ENCODE measurements around the gene RSPO3.
"Not testable (repeated sequence)": the region's sequence is repeated elsewhere in the genome, so short reads cannot be mapped to it uniquely, and the experiment has no call there.

The RSPO3 gene, protein sequence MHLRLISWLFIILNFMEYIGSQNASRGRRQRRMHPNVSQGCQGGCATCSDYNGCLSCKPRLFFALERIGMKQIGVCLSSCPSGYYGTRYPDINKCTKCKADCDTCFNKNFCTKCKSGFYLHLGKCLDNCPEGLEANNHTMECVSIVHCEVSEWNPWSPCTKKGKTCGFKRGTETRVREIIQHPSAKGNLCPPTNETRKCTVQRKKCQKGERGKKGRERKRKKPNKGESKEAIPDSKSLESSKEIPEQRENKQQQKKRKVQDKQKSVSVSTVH

GRCh38 chr6:127118298-127119101 lies at the start of gene RSPO3:
Gene RSPO3 (plus strand): TSS chr6:127118671. CDS start chr6:127119193, 522 bp downstream.
- DNase-seq: peak; percentile 7
- in situ Hi-C loops (cut with MboI; ENCODE audit: low pct_unique_long_range_greater_than_20kb, low sequenced_read_pairs): no loop called here

- in situ Hi-C loops (cut with MboI; ENCODE audit: low pct_unique_long_range_greater_than_20kb, low sequenced_read_pairs): no loop called here
- DNase-seq: peak; percentile 15
Observed at GRCh38 chr6:127069659-127070279, 48.7 kb upstream of the RSPO3 start.

- in situ Hi-C loops (cut with MboI; ENCODE audit: low pct_unique_long_range_greater_than_20kb, low sequenced_read_pairs): no loop called here
- no peak for DNase-seq
Observed at GRCh38 chr6:127073222-127073621, 45.2 kb upstream of the RSPO3 start.

- in situ Hi-C loops (cut with MboI; ENCODE audit: low pct_unique_long_range_greater_than_20kb, low sequenced_read_pairs): no loop called here
- no peak for DNase-seq
Observed at GRCh38 chr6:127076466-127076865, 42.0 kb upstream of the RSPO3 start.

GRCh38 chr6:127077886-127078285 lies 40.6 kb upstream of the RSPO3 start:
- DNase-seq: no peak
- in situ Hi-C loops (cut with MboI; ENCODE audit: low pct_unique_long_range_greater_than_20kb, low sequenced_read_pairs): no loop called here

GRCh38 chr6:127078669-127079068 lies 39.8 kb upstream of the RSPO3 start:
- DNase-seq: no peak
- in situ Hi-C loops (cut with MboI; ENCODE audit: low pct_unique_long_range_greater_than_20kb, low sequenced_read_pairs): no loop called here

DNA sequence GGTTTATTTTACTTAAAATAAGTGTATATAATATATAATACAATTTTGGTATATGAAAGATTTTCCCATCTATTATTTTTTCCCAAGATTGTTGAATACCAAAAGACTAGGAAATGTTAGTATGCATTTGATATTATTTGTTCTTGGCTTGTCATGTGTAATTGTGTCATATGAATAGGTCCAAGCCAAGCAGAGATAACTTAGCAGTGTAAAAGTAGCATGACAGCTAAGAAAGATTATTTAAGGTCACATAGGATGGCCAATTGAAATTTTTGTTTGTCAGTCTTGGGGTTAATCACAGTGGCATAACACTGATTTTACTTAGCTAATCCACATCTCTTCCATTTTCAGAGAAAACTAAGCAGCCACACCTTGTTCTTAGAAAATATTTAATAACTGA lies 38.8 kb upstream of the RSPO3 start:
- in situ Hi-C loops (cut with MboI; ENCODE audit: low pct_unique_long_range_greater_than_20kb, low sequenced_read_pairs): no loop called here
- DNase-seq: no peak

DNA sequence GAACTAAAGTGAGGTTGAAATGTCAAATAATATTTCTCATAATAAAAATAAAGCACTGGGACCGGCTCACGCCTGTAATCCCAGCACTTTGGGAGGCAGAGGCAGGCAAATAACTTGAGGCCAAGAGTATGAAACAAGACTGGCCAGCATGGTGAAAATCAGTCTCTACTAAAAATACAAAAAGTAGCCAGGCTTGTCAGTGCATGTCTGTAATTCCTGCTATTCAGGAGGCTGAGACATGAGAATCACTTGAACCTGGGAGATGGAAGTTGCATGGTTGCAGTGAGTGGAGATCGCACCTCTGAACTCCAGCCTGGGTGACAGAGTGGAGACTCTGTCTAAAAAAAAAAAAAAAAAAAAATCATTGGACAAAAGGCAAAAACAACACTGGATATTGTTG lies 38.4 kb upstream of the RSPO3 start:
- DNase-seq: no peak
- in situ Hi-C loops (cut with MboI; ENCODE audit: low pct_unique_long_range_greater_than_20kb, low sequenced_read_pairs): no loop called here

GRCh38 chr6:127083231-127083962 lies 35.1 kb upstream of the RSPO3 start:
- in situ Hi-C loops (cut with MboI; ENCODE audit: low pct_unique_long_range_greater_than_20kb, low sequenced_read_pairs): no loop called here
- DNase-seq: no peak

DNA sequence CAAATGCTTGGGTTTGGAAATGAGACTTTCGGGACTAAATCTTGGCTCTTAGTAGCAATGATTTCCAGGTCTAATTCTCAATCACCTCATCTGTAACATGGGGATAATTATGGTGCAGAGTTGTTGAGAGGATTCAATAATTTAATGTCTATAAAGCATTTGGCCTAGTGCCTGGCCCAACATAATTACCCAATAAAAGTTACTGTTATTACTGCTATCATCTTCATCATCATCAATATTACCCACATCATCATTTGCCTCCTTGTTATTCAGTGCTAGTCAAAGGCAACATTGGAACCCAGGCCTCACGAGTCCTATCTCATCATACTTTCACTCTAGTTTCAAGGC lies 34.5 kb upstream of the RSPO3 start:
- in situ Hi-C loops (cut with MboI; ENCODE audit: low pct_unique_long_range_greater_than_20kb, low sequenced_read_pairs): no loop called here
- DNase-seq: no peak

DNA sequence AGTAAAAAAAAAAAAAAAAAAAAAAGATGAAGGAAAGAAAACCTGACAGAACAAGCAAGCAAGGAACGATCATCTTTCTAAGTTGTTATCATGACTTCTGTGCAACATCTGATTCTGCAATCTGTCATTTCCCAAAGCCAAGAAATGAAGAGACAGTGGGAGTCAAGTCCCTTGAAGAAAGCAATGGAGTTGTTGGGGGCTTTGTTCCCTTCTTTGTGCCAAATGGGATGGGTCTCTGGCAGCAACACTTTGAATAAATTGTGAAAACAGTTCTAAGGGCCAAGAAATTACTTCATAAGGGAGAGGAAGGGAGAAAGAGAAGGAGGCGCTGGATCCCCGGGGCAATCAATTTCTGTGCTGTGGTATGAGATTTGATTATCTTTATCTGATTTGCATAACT lies 33.3 kb upstream of the RSPO3 start:
- DNase-seq: no peak
- in situ Hi-C loops (cut with MboI; ENCODE audit: low pct_unique_long_range_greater_than_20kb, low sequenced_read_pairs): no loop called here

DNA sequence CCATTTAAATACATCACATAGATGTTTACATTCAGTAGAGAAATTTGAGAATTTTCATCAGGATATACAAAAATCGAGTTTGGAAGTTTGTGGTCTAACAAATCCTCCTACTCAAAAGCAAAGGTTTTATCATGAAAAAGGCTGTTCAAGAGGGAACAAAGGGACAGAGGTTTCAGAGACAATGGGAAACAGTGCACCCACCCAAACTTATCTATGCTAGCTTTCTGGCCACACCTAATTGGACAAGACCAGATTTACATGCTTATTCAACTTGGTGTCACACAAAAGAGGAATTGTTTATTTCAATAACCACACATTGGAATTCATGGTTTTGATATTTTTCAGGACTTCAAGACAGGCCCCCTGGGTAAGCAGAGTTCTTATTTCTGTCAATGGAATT lies 28.4 kb upstream of the RSPO3 start:
- in situ Hi-C loops (cut with MboI; ENCODE audit: low pct_unique_long_range_greater_than_20kb, low sequenced_read_pairs): no loop called here
- DNase-seq: no peak

DNA sequence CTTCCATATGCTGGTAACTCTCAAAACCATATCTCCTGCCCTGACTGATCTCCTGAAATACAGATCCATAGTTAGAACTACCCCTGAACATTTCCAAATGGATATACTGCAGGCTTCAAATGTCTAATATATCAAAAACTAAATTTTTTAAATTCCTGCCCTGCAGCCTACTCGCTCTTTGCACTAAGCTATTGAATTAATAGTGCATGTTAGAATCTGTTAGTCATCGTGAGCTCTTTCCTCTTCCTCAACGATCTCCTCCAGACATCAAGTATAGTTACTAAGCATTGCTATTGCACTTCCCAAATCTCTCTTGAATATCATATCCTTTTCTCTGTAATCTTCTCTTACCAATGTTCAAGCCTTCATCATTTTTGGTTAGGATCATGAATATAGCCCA lies 26.0 kb upstream of the RSPO3 start:
- in situ Hi-C loops (cut with MboI; ENCODE audit: low pct_unique_long_range_greater_than_20kb, low sequenced_read_pairs): no loop called here
- no peak for DNase-seq

DNA sequence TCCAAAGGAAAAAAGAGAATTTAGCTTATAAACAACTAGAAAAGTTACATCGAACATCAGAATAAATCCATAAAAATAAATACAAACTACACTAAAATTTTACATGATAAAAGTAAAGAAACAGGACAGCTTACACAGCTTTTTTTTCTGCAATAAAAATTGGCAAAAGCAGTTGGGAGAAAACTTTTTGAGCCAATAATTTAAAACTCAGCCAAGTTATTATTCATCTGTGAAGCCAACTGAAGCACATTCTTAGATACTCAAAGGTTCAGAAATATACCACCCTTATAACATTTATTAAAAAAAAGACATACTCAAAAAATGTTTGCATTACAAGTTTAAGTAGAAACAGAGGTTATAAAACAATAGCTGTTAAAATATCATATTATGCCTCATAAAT lies 23.7 kb upstream of the RSPO3 start:
- in situ Hi-C loops (cut with MboI; ENCODE audit: low pct_unique_long_range_greater_than_20kb, low sequenced_read_pairs): no loop called here
- DNase-seq: no peak

GRCh38 chr6:127096167-127096566 lies 22.3 kb upstream of the RSPO3 start:
- in situ Hi-C loops (cut with MboI; ENCODE audit: low pct_unique_long_range_greater_than_20kb, low sequenced_read_pairs): no loop called here
- DNase-seq: no peak

DNA sequence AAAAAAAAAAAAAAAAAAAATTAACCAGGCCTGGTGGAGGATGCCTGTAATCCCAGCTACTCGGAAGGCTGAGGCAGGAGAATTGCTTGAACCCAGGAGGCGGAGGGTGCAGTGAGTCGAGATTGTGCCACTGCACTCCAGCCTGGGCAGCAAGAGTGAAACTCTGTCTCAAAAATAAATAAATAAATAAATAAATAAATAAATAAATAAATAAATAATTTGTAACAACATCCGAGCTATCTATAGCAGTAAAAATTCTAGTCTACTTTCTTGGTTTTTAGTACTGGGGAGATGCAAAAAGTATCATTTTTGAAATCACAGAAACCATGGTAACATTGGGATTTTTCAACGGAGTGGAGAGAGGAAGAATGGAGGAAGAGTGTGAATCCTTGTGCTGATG lies 21.0 kb upstream of the RSPO3 start:
- in situ Hi-C loops (cut with MboI; ENCODE audit: low pct_unique_long_range_greater_than_20kb, low sequenced_read_pairs); DNase-seq: not testable (repeated sequence)

GRCh38 chr6:127100510-127101140 lies 17.8 kb upstream of the RSPO3 start:
- peak; percentile 37 for DNase-seq
- in situ Hi-C loops (cut with MboI; ENCODE audit: low pct_unique_long_range_greater_than_20kb, low sequenced_read_pairs): no loop called here

DNA sequence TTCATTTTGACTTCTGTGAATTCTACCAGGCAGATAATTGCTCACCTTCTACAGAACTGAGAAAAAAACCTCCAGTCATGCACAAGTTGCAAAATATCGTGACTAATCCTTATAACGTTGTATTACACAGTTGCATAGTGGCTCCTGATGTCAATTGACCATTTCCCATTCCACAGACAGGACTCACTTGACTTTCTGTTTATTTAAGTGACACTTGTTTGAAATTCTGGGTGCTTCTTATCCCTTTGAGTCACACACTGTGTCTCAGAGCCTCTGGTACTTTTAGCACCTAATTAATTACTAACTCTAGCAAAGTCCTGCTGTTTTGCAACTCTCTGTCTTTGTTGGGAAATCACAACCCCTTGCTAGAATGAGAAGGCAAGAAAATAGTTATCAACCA lies 16.2 kb upstream of the RSPO3 start:
- DNase-seq: no peak
- in situ Hi-C loops (cut with MboI; ENCODE audit: low pct_unique_long_range_greater_than_20kb, low sequenced_read_pairs): no loop called here

DNA sequence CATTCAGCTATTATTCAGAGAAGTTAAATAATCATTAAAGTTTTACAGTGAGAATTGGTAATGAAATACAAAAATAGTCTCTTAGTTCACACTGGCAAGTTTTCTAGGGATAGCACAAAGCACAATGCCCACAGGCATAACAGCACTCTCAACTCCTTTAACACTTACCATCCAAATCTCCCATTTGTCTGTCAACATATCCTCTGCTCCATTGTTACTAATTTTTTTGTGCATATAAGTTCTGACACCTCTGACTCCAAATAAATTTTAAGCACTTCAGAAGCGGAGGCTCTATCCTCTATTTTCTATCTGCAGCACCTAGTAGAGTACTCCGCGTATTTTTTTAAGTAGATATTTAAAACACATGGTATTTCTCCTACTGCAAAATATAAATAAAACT lies 15.6 kb upstream of the RSPO3 start:
- DNase-seq: no peak
- in situ Hi-C loops (cut with MboI; ENCODE audit: low pct_unique_long_range_greater_than_20kb, low sequenced_read_pairs): no loop called here
